Neutrophil (primary cell): ENCODE measurements around the gene RPRD2.
A peak's percentile ranks its signal among the peaks of the same experiment; 100 is the strongest.

Experiments
- H3K27ac ChIP-seq: fragments of 200-600 bp; sonication (generic); 2 replicates; pipeline ENCODE4 v1.5.1; 2016; ENCODE audit warnings: mild to moderate bottlenecking, moderate library complexity
- H3K27me3 ChIP-seq: fragments of 200-600 bp; sonication (generic); 2 replicates; pipeline ENCODE4 v1.6.0; 2016; ENCODE audit warnings: mild to moderate bottlenecking
- H3K36me3 ChIP-seq: fragments of 200-600 bp; sonication (generic); 2 replicates; pipeline ENCODE4 v1.5.1; 2017
- H3K4me1 ChIP-seq, 2 experiments: fragments of 200-600 bp in 1 of 2; sonication (generic) in 1 of 2; 1 replicate in 1 of 2; 2 replicates in 1 of 2; pipeline versions ENCODE4 v1.5.1 to v1.6.1; 2013 to 2016; ENCODE audit warnings: low read depth in 1 of 2, low read length in 1 of 2, mild to moderate bottlenecking in 1 of 2, moderate library complexity in 1 of 2; ENCODE audit not compliant: control insufficient read depth in 1 of 2, insufficient read depth in 1 of 2
- H3K4me3 ChIP-seq, 2 experiments: fragments of 200-600 bp in 1 of 2; sonication (generic) in 1 of 2; 1 replicate in 1 of 2; 2 replicates in 1 of 2; pipeline ENCODE4 v1.5.1; 2013 to 2016; ENCODE audit warnings: low read depth in 1 of 2, low read length in 1 of 2, mild to moderate bottlenecking in 1 of 2, moderate library complexity in 1 of 2
- H3K9me3 ChIP-seq: fragments of 200-600 bp; sonication (generic); 2 replicates; pipeline ENCODE4 v1.5.1; 2016
- CTCF ChIP-seq: fragments of 200-600 bp; sonication (generic); IDR thresholded peaks from 2 replicates; pipeline ENCODE4 v1.5.1; 2016; ENCODE audit warnings: antibody characterized with exemption

The RPRD2 gene

GRCh38 chr1:150407330-150407729 is 43.4 kb downstream of the RPRD2 start:
- Histone ChIP-seq H3K4me1 (peaks cover 29 to 34% of the 10 kb centered on the region in 2 experiments), H3K9me3 (no peaks in the 10 kb centered on the region), H3K4me3 (no peak overlapping the region), H3K36me3 (no peaks in the 10 kb centered on the region), H3K27me3 (no peaks in the 10 kb centered on the region), H3K27ac (no peak overlapping the region)
- TF ChIP-seq CTCF, result no peak

GRCh38 chr1:150408800-150409199 is 44.9 kb downstream of the RPRD2 start:
- peaks cover 38 to 39% of the 10 kb centered on the region in 2 experiments for H3K4me1 ChIP-seq
- no peaks in the 10 kb centered on the region for H3K27me3 ChIP-seq
- H3K27ac ChIP-seq, result peak overlapping the region; percentile 27
- H3K4me3 ChIP-seq, result no peak overlapping the region
- H3K9me3 ChIP-seq, result no peaks in the 10 kb centered on the region
- no peak for TF ChIP-seq CTCF
- no peaks in the 10 kb centered on the region for H3K36me3 ChIP-seq

GRCh38 chr1:150409504-150410362 is 45.8 kb downstream of the RPRD2 start:
- H3K4me3 ChIP-seq, result no peak overlapping the region
- no peaks in the 10 kb centered on the region for H3K36me3 ChIP-seq
- H3K4me1 ChIP-seq, result peaks cover 38 to 39% of the 10 kb centered on the region in 2 experiments
- TF ChIP-seq CTCF, result no peak
- no peaks in the 10 kb centered on the region for H3K27me3 ChIP-seq
- peak overlapping the region; percentile 27 for H3K27ac ChIP-seq
- no peaks in the 10 kb centered on the region for H3K9me3 ChIP-seq

GRCh38 chr1:150410582-150411101 is 46.7 kb downstream of the RPRD2 start:
- peak overlapping the region; percentile 65 for H3K27ac ChIP-seq
- H3K36me3 ChIP-seq, result no peaks in the 10 kb centered on the region
- H3K9me3 ChIP-seq, result no peaks in the 10 kb centered on the region
- peaks cover 38 to 39% of the 10 kb centered on the region in 2 experiments for H3K4me1 ChIP-seq
- no peak overlapping the region for H3K4me3 ChIP-seq
- TF ChIP-seq CTCF, result no peak
- no peaks in the 10 kb centered on the region for H3K27me3 ChIP-seq

GRCh38 chr1:150414592-150414991 is 50.6 kb downstream of the RPRD2 start:
- Histone ChIP-seq H3K4me3 (no peak overlapping the region), H3K36me3 (peaks cover 12% of the 10 kb centered on the region), H3K27ac (no peak overlapping the region), H3K9me3 (no peaks in the 10 kb centered on the region), H3K27me3 (no peaks in the 10 kb centered on the region), H3K4me1 (peaks cover 30 to 33% of the 10 kb centered on the region in 2 experiments)
- TF ChIP-seq CTCF, result no peak
